BLaER1 treated with 17β-estradiol and CSF1 and Interleukin-3, amounts not matched to agents 10 nM and 100 nM (cell line): ENCODE results near the gene METTL21A.
"Not testable (repeated sequence)": the region's sequence is repeated elsewhere in the genome, so short reads cannot be mapped to it uniquely, and the experiment has no call there.

Source experiments
- H3K27ac ChIP-seq, 11 experiments: shearing (Covaris generic); formaldehyde crosslinking; 2 replicates each; pipeline ENCODE4 v1.8.1; 2022
- H3K27me3 ChIP-seq, 11 experiments: shearing (Covaris generic); formaldehyde crosslinking; 2 replicates each; pipeline ENCODE4 v1.8.1; 2022
- H3K36me3 ChIP-seq, 11 experiments: shearing (Covaris generic); formaldehyde crosslinking; 2 replicates each; pipeline ENCODE4 v1.8.1; 2022
- H3K4me1 ChIP-seq, 10 experiments: shearing (Covaris generic); formaldehyde crosslinking; 2 replicates each; pipeline ENCODE4 v1.8.1; 2022
- H3K4me2 ChIP-seq, 11 experiments: shearing (Covaris generic); formaldehyde crosslinking; 2 replicates each; pipeline ENCODE4 v1.8.1; 2022
- H3K4me3 ChIP-seq, 10 experiments: shearing (Covaris generic); formaldehyde crosslinking; 2 replicates each; pipeline ENCODE4 v1.8.1; 2022
- H3K9ac ChIP-seq, 11 experiments: shearing (Covaris generic); formaldehyde crosslinking; 2 replicates each; pipeline ENCODE4 v1.8.1; 2022
- H3K9me3 ChIP-seq, 11 experiments: shearing (Covaris generic); formaldehyde crosslinking; replicated peaks in 1 of 11; 2 replicates each; pipeline ENCODE4 v1.8.1; 2022
- H4K20me1 ChIP-seq, 11 experiments: shearing (Covaris generic); formaldehyde crosslinking; 2 replicates each; pipeline ENCODE4 v1.8.1; 2022
- Cebpa-rat ChIP-seq, 11 experiments: shearing (Covaris generic); IDR thresholded peaks; 2 replicates each; pipeline ENCODE4 v1.8.1; 2022

Gene METTL21A

GRCh38 chr2:207655000-207655399 is 29.8 kb upstream of the METTL21A start:
- no peak overlapping the region for H3K4me3 ChIP-seq
- no peaks in the 10 kb centered on the region for H3K36me3 ChIP-seq
- no peak overlapping the region for H3K27ac ChIP-seq
- no peak overlapping the region for H3K9ac ChIP-seq
- no peak for TF ChIP-seq Cebpa-rat (IDR thresholded peaks at IDR 0.05)
- no peaks in the 10 kb centered on the region for H4K20me1 ChIP-seq
- H3K4me2 ChIP-seq = no peak overlapping the region
- H3K27me3 ChIP-seq = no peaks in the 10 kb centered on the region
- H3K4me1 ChIP-seq = no peaks in the 10 kb centered on the region
- H3K9me3 ChIP-seq = no peaks in the 10 kb centered on the region

- H3K9me3 ChIP-seq, H3K36me3 ChIP-seq, H3K4me2 ChIP-seq: not testable (repeated sequence)
Measured at GRCh38 chr2:207646582-207646981, 21.4 kb upstream of the METTL21A start.

GRCh38 chr2:207643892-207644291 is 18.7 kb upstream of the METTL21A start:
- peaks cover 0 to 6% (median 0%) of the 10 kb centered on the region in 11 experiments; a peak in 2 of 22 replicates for H3K36me3 ChIP-seq
- H4K20me1 ChIP-seq = no peaks in the 10 kb centered on the region
- TF ChIP-seq Cebpa-rat (IDR thresholded peaks at IDR 0.05) = no peak
- no peak overlapping the region for H3K27ac ChIP-seq
- H3K4me1 ChIP-seq = no peaks in the 10 kb centered on the region
- H3K9ac ChIP-seq = no peak overlapping the region
- H3K27me3 ChIP-seq = no peaks in the 10 kb centered on the region
- H3K9me3 ChIP-seq = peaks cover 28 to 35% (median 29%) of the 10 kb centered on the region in 11 experiments
- no peak overlapping the region for H3K4me2 ChIP-seq
- no peak overlapping the region for H3K4me3 ChIP-seq

More at GRCh38 chr2:207646582-207646981, 21.4 kb upstream of the METTL21A start:
- not testable (repeated sequence) for H3K9ac ChIP-seq, H3K4me3 ChIP-seq, H3K27ac ChIP-seq, H4K20me1 ChIP-seq, H3K27me3 ChIP-seq, H3K4me1 ChIP-seq

- TF ChIP-seq Cebpa-rat (IDR thresholded peaks at IDR 0.05) = no peak
- Histone ChIP-seq H3K9me3 (peaks cover 28 to 35% (median 29%) of the 10 kb centered on the region in 11 experiments), H3K27me3 (no peaks in the 10 kb centered on the region)
Measured at GRCh38 chr2:207640661-207641060, 15.5 kb upstream of the METTL21A start.

GRCh38 chr2:207640160-207640559 is 15.0 kb upstream of the METTL21A start:
- Histone ChIP-seq H3K27me3 (no peaks in the 10 kb centered on the region), H3K4me1 (peaks cover 0 to 19% (median 0%) of the 10 kb centered on the region in 10 experiments; a peak in 10 of 20 replicates), H3K9ac (no peak overlapping the region), H3K4me2 (no peak overlapping the region), H3K9me3 (peaks cover 28 to 35% (median 29%) of the 10 kb centered on the region in 11 experiments), H4K20me1 (no peaks in the 10 kb centered on the region), H3K4me3 (no peak overlapping the region), H3K27ac (no peak overlapping the region), H3K36me3 (peaks cover 0 to 6% (median 0%) of the 10 kb centered on the region in 11 experiments; a peak in 2 of 22 replicates)
- TF ChIP-seq Cebpa-rat (IDR thresholded peaks at IDR 0.05) = no peak

More at GRCh38 chr2:207640661-207641060, 15.5 kb upstream of the METTL21A start:
- H3K27ac ChIP-seq = no peak overlapping the region
- peaks cover 0 to 14% (median 0%) of the 10 kb centered on the region in 10 experiments; a peak in 10 of 20 replicates for H3K4me1 ChIP-seq
- peaks cover 0 to 6% (median 0%) of the 10 kb centered on the region in 11 experiments; a peak in 2 of 22 replicates for H3K36me3 ChIP-seq
- no peaks in the 10 kb centered on the region for H4K20me1 ChIP-seq
- H3K4me2 ChIP-seq = no peak overlapping the region
- no peak overlapping the region for H3K4me3 ChIP-seq
- no peak overlapping the region for H3K9ac ChIP-seq

- not testable (repeated sequence) for H3K9ac ChIP-seq, H3K27ac ChIP-seq, H3K27me3 ChIP-seq, H3K4me2 ChIP-seq, H3K36me3 ChIP-seq, H4K20me1 ChIP-seq, H3K4me3 ChIP-seq
- Histone ChIP-seq H3K4me1 (peaks cover 0 to 19% (median 0%) of the 10 kb centered on the region in 10 experiments; a peak in 10 of 20 replicates), H3K9me3 (peaks cover 28 to 35% (median 29%) of the 10 kb centered on the region in 11 experiments)
Measured at GRCh38 chr2:207639288-207639687, 14.1 kb upstream of the METTL21A start.

- Histone ChIP-seq H3K36me3 (peaks cover 0 to 6% (median 0%) of the 10 kb centered on the region in 11 experiments; a peak in 2 of 22 replicates), H3K4me1 (peaks cover 2 to 42% (median 15%) of the 10 kb centered on the region in 10 experiments), H3K4me2 (peak overlapping the region in 5 of 11 experiments; percentile 17 to 83 (median 69); a peak in 10 of 22 replicates), H4K20me1 (no peaks in the 10 kb centered on the region), H3K4me3 (no peak overlapping the region), H3K27me3 (no peaks in the 10 kb centered on the region), H3K9me3 (peaks cover 10 to 17% (median 13%) of the 10 kb centered on the region in 11 experiments), H3K27ac (peak overlapping the region in 2 of 11 experiments; percentile 26 to 46; a peak in 1 of 22 replicates), H3K9ac (no peak overlapping the region)
- no peak for TF ChIP-seq Cebpa-rat (IDR thresholded peaks at IDR 0.05)
Measured at GRCh38 chr2:207635468-207636200, 10.4 kb upstream of the METTL21A start.

GRCh38 chr2:207633686-207634085 is 8.5 kb upstream of the METTL21A start:
- Histone ChIP-seq H3K4me3 (no peak overlapping the region), H3K27me3 (no peaks in the 10 kb centered on the region), H3K27ac (peak overlapping the region in 4 of 11 experiments; percentile 33 to 67 (median 48); a peak in 5 of 22 replicates), H3K4me2 (peak overlapping the region in 5 of 11 experiments; percentile 37 to 63 (median 51); a peak in 9 of 22 replicates), H3K9me3 (no peaks in the 10 kb centered on the region), H3K9ac (no peak overlapping the region), H4K20me1 (no peaks in the 10 kb centered on the region), H3K36me3 (no peaks in the 10 kb centered on the region), H3K4me1 (peaks cover 15 to 49% (median 26%) of the 10 kb centered on the region in 10 experiments)
- TF ChIP-seq Cebpa-rat (IDR thresholded peaks at IDR 0.05) = no peak

- peak overlapping the region in 6 of 11 experiments; percentile 9 to 67 (median 34); a peak in 9 of 22 replicates for H3K27ac ChIP-seq
- TF ChIP-seq Cebpa-rat (IDR thresholded peaks at IDR 0.05) = peak in 4 of 11 experiments; percentile 52 to 87 (median 66); a peak in 7 of 22 replicates
- H3K36me3 ChIP-seq = no peaks in the 10 kb centered on the region
- no peaks in the 10 kb centered on the region for H4K20me1 ChIP-seq
- H3K4me1 ChIP-seq = peaks cover 15 to 49% (median 26%) of the 10 kb centered on the region in 10 experiments
- peak overlapping the region in 1 of 11 experiments; percentile 51; a peak in 2 of 22 replicates for H3K9ac ChIP-seq
- no peaks in the 10 kb centered on the region for H3K27me3 ChIP-seq
- peak overlapping the region in 7 of 11 experiments; percentile 9 to 63 (median 45); a peak in 11 of 22 replicates for H3K4me2 ChIP-seq
- no peaks in the 10 kb centered on the region for H3K9me3 ChIP-seq
- H3K4me3 ChIP-seq = no peak overlapping the region
Measured at GRCh38 chr2:207632575-207633493, 7.6 kb upstream of the METTL21A start.
